SK-N-SH (cell line): Measurements from ENCODE around the gene CALD1.
A peak's percentile ranks its signal among the peaks of the same experiment; 100 is the strongest.

Experiments used
- CTCF ChIP-seq: fragments of 200-600 bp; sonication (generic); IDR thresholded peaks from 2 replicates; pipeline ENCODE4 v1.6.1; 2017; ENCODE audit warnings: antibody characterized with exemption, mild to moderate bottlenecking, moderate library complexity
- EZH2phosphoT487 ChIP-seq: fragments of 200-600 bp; sonication (generic); IDR thresholded peaks from 2 replicates; pipeline ENCODE4 v1.6.1; 2017; ENCODE audit warnings: low read depth, mixed run types, mild to moderate bottlenecking, antibody characterized with exemption, moderate library complexity, borderline replicate concordance
- GATA2 ChIP-seq: sonication (generic); formaldehyde crosslinking; IDR thresholded peaks from 2 replicates; pipeline ENCODE4 v1.5.0; 2020; ENCODE audit warnings: mild to moderate bottlenecking, missing genetic modification reagents
- MAX ChIP-seq: IDR thresholded peaks from 2 replicates; pipeline ENCODE4 v1.4.0; 2012; ENCODE audit warnings: low read depth
- POLR2AphosphoS5 ChIP-seq: IDR thresholded peaks from 2 replicates; pipeline ENCODE4 v1.6.1; 2012; ENCODE audit warnings: low read depth, low read length
- RAD21 ChIP-seq: IDR thresholded peaks from 2 replicates; pipeline ENCODE4 v1.6.1; 2012; ENCODE audit warnings: mild to moderate bottlenecking, low read length
- RCOR1 ChIP-seq: fragments of 150-350 bp; IDR thresholded peaks from 2 replicates; pipeline ENCODE4 v1.6.1; 2017; ENCODE audit warnings: antibody characterized with exemption, low read length
- USF1 ChIP-seq: IDR thresholded peaks from 2 replicates; pipeline ENCODE4 v1.4.0; 2012; ENCODE audit warnings: low read depth, borderline replicate concordance
- USF2 ChIP-seq: fragments of 150-350 bp; IDR thresholded peaks from 2 replicates; pipeline ENCODE4 v1.6.1; 2017; ENCODE audit warnings: antibody characterized with exemption, low read length, low read depth, borderline replicate concordance

GRCh38 chr7:134804351-134804750, 24.9 kb downstream of the CALD1 start:
- TF ChIP-seq POLR2AphosphoS5 (no peak), EZH2phosphoT487 (no peak), RAD21 (no peak), CTCF (no peak), GATA2 (no peak), USF2 (no peak), RCOR1 (no peak), USF1 (no peak), MAX (peak; percentile 32; the same call in 1 of the 2 replicates)
